IMR-90 (cell line): ENCODE data around the gene SPDYC. TPM values are rescaled to one million over a fixed set of nuclear protein-coding genes. Genes with fewer than 3 reads are reported as not detected.

Experiments used
- ATAC-seq: fragments of 200-7000 bp; cut with Tn5 transposase; 2 replicates; pipeline ENCODE4 v1.9.1; 2020; ENCODE audit warnings: low read depth, mild to moderate bottlenecking, moderate library complexity
- BruUV-seq: library from RNA; stranded (reverse); fragments of 400-500 nt; replicated peaks from 2 replicates; lab custom pipeline; 2021; lab: Mats Ljungman, UMichigan
- CTCF ChIA-PET: fragments of 300-600 bp; formaldehyde crosslinking; extraction: SDS; loops from one replicate; lab custom pipeline; 2021; ENCODE audit warnings: antibody characterized with exemption; lab: Yijun Ruan, JAX
- POLR2A ChIA-PET: fragments of 300-600 bp; sonication (Branson Sonifier 250); formaldehyde crosslinking; loops from one replicate; lab custom pipeline; 2022; ENCODE audit warnings: antibody characterized with exemption; ENCODE audit not compliant: unreplicated experiment; lab: Charles Lee
- DNase-seq: peaks from one replicate; pipeline ENCODE4 v3.0.0; 2013
- H2AFZ ChIP-seq: replicated peaks from 2 replicates; pipeline ENCODE3; 2013; ENCODE audit warnings: low read length, mild to moderate bottlenecking; ENCODE audit not compliant: poor library complexity
- H2AK5ac ChIP-seq: 2 replicates; pipeline ENCODE4 v1.6.1; 2013; ENCODE audit warnings: low read depth, low read length, inconsistent platforms
- H2AK9ac ChIP-seq: replicated peaks from 2 replicates; pipeline ENCODE3; 2013; ENCODE audit warnings: mild to moderate bottlenecking, low read depth, low read length, moderate library complexity; ENCODE audit not compliant: poor library complexity
- H2BK120ac ChIP-seq: 2 replicates; pipeline ENCODE4 v1.6.1; 2013; ENCODE audit warnings: low read depth, low read length, inconsistent platforms
- H2BK15ac ChIP-seq: 3 replicates; pipeline ENCODE4 v1.6.1; 2013; ENCODE audit warnings: low read depth, low read length, inconsistent platforms
- H2BK20ac ChIP-seq: 2 replicates; pipeline ENCODE4 v1.6.1; 2013; ENCODE audit warnings: low read depth, mild to moderate bottlenecking, inconsistent platforms, low read length, moderate library complexity
- H2BK5ac ChIP-seq: 2 replicates; pipeline ENCODE4 v1.6.1; 2013; ENCODE audit warnings: mild to moderate bottlenecking, low read depth, low read length, inconsistent platforms; ENCODE audit not compliant: poor library complexity, severe bottlenecking
- H3K14ac ChIP-seq: replicated peaks from 2 replicates; pipeline ENCODE4 v1.6.1; 2013; ENCODE audit warnings: low read depth, low read length, inconsistent platforms
- H3K18ac ChIP-seq: 2 replicates; pipeline ENCODE4 v1.6.1; 2013; ENCODE audit warnings: low read depth, low read length, control low read depth
- H3K23ac ChIP-seq: 2 replicates; pipeline ENCODE4 v1.6.1; 2013; ENCODE audit warnings: low read depth, low read length, inconsistent platforms
- H3K27ac ChIP-seq: 2 replicates; pipeline ENCODE4 v1.5.1; 2013; ENCODE audit warnings: mild to moderate bottlenecking, control low read depth, low read length; ENCODE audit not compliant: insufficient read depth
- H3K27me3 ChIP-seq: 2 replicates; pipeline ENCODE4 v1.6.1; 2013; ENCODE audit warnings: low read length; ENCODE audit not compliant: control insufficient read depth, insufficient read depth
- H3K36me3 ChIP-seq: 2 replicates; pipeline ENCODE4 v1.6.1; 2013; ENCODE audit warnings: low read length, mixed read lengths; ENCODE audit not compliant: control insufficient read depth, insufficient read depth
- H3K4ac ChIP-seq: 2 replicates; pipeline ENCODE4 v1.6.1; 2013; ENCODE audit warnings: low read depth, low read length, inconsistent platforms
- H3K4me1 ChIP-seq: 2 replicates; pipeline ENCODE4 v1.6.1; 2013; ENCODE audit warnings: low read length, mixed read lengths; ENCODE audit not compliant: control insufficient read depth, insufficient read depth
- H3K4me2 ChIP-seq: 2 replicates; pipeline ENCODE4 v1.6.1; 2013; ENCODE audit warnings: low read depth, mild to moderate bottlenecking, control low read depth, low read length, moderate library complexity
- H3K4me3 ChIP-seq: 2 replicates; pipeline ENCODE4 v1.5.1; 2013; ENCODE audit warnings: low read depth, mild to moderate bottlenecking, control low read depth, low read length, moderate library complexity; ENCODE audit not compliant: insufficient read depth
- H3K56ac ChIP-seq: 2 replicates; pipeline ENCODE4 v1.6.1; 2013; ENCODE audit warnings: low read length, inconsistent platforms; ENCODE audit not compliant: insufficient read depth; ENCODE audit errors: extremely low read depth
- H3K79me1 ChIP-seq, 2 experiments: 2 replicates each; pipeline ENCODE4 v1.6.1; 2013; ENCODE audit warnings: low read length in 2 of 2, inconsistent platforms in 1 of 2, low read depth in 1 of 2
- H3K9ac ChIP-seq: 2 replicates; pipeline ENCODE4 v1.6.1; 2013; ENCODE audit warnings: low read depth, low read length, control low read depth
- H3K9me1 ChIP-seq: 2 replicates; pipeline ENCODE4 v1.6.1; 2013; ENCODE audit warnings: low read length, inconsistent platforms; ENCODE audit not compliant: insufficient read depth
- H3K9me3 ChIP-seq: 2 replicates; pipeline ENCODE4 v1.6.1; 2013; ENCODE audit warnings: low read length; ENCODE audit not compliant: control insufficient read depth, insufficient read depth
- H4K20me1 ChIP-seq: 2 replicates; pipeline ENCODE4 v1.6.1; 2013; ENCODE audit warnings: low read length, inconsistent platforms; ENCODE audit not compliant: insufficient read depth
- H4K5ac ChIP-seq: 2 replicates; pipeline ENCODE4 v1.6.1; 2013; ENCODE audit warnings: mild to moderate bottlenecking, low read depth, low read length, control low read depth
- H4K8ac ChIP-seq, 2 experiments: 2 replicates each; pipeline ENCODE4 v1.6.1; 2013; ENCODE audit warnings: low read depth in 2 of 2, low read length in 2 of 2, control low read depth in 1 of 2, inconsistent platforms in 1 of 2
- H4K91ac ChIP-seq: 2 replicates; pipeline ENCODE4 v1.6.1; 2013; ENCODE audit warnings: low read depth, low read length, inconsistent platforms; ENCODE audit not compliant: insufficient read depth
- CEBPB ChIP-seq: IDR thresholded peaks from 2 replicates; pipeline ENCODE4 v1.6.1; 2012; ENCODE audit warnings: low read depth, low read length, improper control_type of control experiment
- CHD1 ChIP-seq: IDR thresholded peaks from 2 replicates; pipeline ENCODE4 v1.6.1; 2012; ENCODE audit warnings: low read depth, low read length, improper control_type of control experiment
- FOS ChIP-seq: fragments of 150-350 bp; IDR thresholded peaks from 2 replicates; pipeline ENCODE4 v1.6.1; 2016; ENCODE audit warnings: low read depth, low read length
- MAZ ChIP-seq: IDR thresholded peaks from 2 replicates; pipeline ENCODE4 v1.6.1; 2012; ENCODE audit warnings: low read depth, mild to moderate bottlenecking, low read length, improper control_type of control experiment, moderate library complexity, borderline replicate concordance
- MXI1 ChIP-seq: IDR thresholded peaks from 2 replicates; pipeline ENCODE4 v1.6.1; 2012; ENCODE audit warnings: low read depth, mild to moderate bottlenecking, low read length, moderate library complexity, borderline replicate concordance
- NFE2L2 ChIP-seq: fragments of 150-350 bp; IDR thresholded peaks from 2 replicates; pipeline ENCODE4 v1.6.1; 2016; ENCODE audit warnings: low read depth, mild to moderate bottlenecking, low read length
- POLR2A ChIP-seq: IDR thresholded peaks from 2 replicates; pipeline ENCODE4 v1.6.1; 2012; ENCODE audit warnings: mild to moderate bottlenecking, low read depth, low read length
- RAD21 ChIP-seq: IDR thresholded peaks from 2 replicates; pipeline ENCODE4 v1.6.1; 2012; ENCODE audit warnings: low read length, improper control_type of control experiment
- RFX5 ChIP-seq: IDR thresholded peaks from 2 replicates; pipeline ENCODE4 v1.8.0; 2012; ENCODE audit warnings: low read depth, mild to moderate bottlenecking, low read length, moderate library complexity
- WGBS, 2 experiments: methylation state at CpG; one replicate each; pipeline versions ENCODE4 v1.1.5 to v1.1.7; 2013; ENCODE audit warnings: missing lambda C conversion rate in 2 of 2; ENCODE audit not compliant: insufficient read length in 1 of 2; ENCODE audit errors: extremely low coverage in 2 of 2; 5-methylcytosine and 5-hydroxymethylcytosine counted together
- dilution Hi-C: fragments of 300-500 bp; cut with HindIII; formaldehyde crosslinking; loops from one replicate; pipeline ENCODE4 v1.14.3; 2018; ENCODE audit warnings: low sequenced_read_pairs; ENCODE audit not compliant: unreplicated experiment
- in situ Hi-C: fragments of 300-500 bp; cut with MboI; formaldehyde crosslinking; loops from 3 replicates; pipeline ENCODE4 v1.14.3; 2019; ENCODE audit warnings: low sequenced_read_pairs, inconsistent platforms, mixed read lengths
- intact Hi-C: fragments of 100-400 bp; cut with micrococcal nuclease; formaldehyde crosslinking; loops from 2 replicates; pipeline ENCODE4 v1.10.0; 2022
- polyA plus RNA-seq, 3 experiments: library from polyadenylated mRNA; depleted of rRNA; stranded (reverse); fragments of >200 nt; gene quantifications; 2 replicates each; pipeline ENCODE4 v1.2.3, GENCODE V29; 2012; ENCODE audit warnings: low replicate concordance in 1 of 3
- total RNA-seq: library from RNA; depleted of rRNA; stranded (reverse); fragments of >200 nt; gene quantifications from 2 replicates; pipeline ENCODE4 v1.2.3, GENCODE V29; 2012
- TF ChIP-seq, protein P1 (sequence below): fragments of 150-350 bp; IDR thresholded peaks from 2 replicates; pipeline ENCODE4 v1.6.1; 2016; ENCODE audit warnings: low read depth, mild to moderate bottlenecking, low read length, moderate library complexity, borderline replicate concordance

The SPDYC gene
- total and polyA plus RNA-seq, 2 of the 4 experiments (the other 2 are of a cell fraction): not detected

DNA sequence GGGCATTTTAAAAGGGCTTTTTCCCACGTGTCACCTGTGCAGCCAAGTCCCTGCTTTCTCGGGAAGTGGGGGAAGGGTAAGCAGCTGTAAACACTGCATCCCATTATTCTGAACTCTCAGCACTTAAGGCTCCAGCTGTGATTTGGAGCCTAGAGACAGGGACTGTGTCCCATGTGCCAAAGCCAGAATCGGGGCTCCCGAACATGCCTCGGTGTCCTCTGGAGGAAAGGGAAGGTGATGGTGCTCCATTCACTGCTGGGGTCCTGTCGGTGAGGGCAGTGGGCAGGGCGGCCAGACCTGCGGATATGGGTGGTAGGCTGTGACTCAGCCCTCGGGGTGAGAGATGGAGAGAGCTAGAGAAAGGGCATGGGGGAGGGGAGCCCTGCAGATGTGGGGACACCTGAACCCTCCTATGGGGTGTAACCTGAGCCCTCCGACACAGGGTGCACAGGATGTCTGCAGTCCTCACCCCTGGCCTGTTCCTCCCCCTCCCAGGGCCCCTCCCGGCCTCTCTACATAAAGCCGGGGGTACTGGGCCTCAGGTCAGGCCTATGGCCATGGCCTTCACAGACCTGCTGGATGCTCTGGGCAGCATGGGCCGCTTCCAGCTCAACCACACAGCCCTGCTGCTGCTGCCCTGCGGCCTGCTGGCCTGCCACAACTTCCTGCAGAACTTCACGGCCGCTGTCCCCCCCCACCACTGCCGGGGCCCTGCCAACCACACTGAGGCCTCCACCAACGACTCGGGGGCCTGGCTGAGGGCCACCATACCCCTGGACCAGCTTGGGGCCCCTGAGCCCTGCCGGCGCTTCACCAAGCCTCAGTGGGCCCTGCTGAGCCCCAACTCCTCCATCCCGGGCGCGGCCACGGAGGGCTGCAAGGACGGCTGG, 43.5 kb downstream of the SPDYC start:
- CTCF ChIA-PET: no interaction called here
- Histone ChIP-seq H3K36me3 (peaks cover 28% of the 10 kb centered on the region), H4K5ac (no peak overlapping the region), H4K91ac (no peak overlapping the region), H3K79me1 (peaks cover 0 to 4% of the 10 kb centered on the region in 2 experiments; a peak in 1 of 4 replicates), H3K4me2 (no peak overlapping the region), H4K8ac (peak overlapping the region in 1 of 2 experiments; percentile 19; a peak in 1 of 4 replicates), H2AFZ (peak overlapping the region; percentile 65), H3K4ac (no peak overlapping the region), H3K18ac (no peak overlapping the region), H3K27ac (no peak overlapping the region), H2BK15ac (no peak overlapping the region), H2BK120ac (no peak overlapping the region), H3K9me1 (peaks cover 4% of the 10 kb centered on the region; the same call in 1 of the 2 replicates), H2AK5ac (no peak overlapping the region), H4K20me1 (no peaks in the 10 kb centered on the region), H3K14ac (no peak overlapping the region), H2AK9ac (peak overlapping the region; percentile 95), H3K9ac (no peak overlapping the region), H3K23ac (no peak overlapping the region), H3K56ac (no peak overlapping the region), H2BK5ac (no peak overlapping the region), H2BK20ac (no peak overlapping the region), H3K9me3 (no peaks in the 10 kb centered on the region), H3K4me1 (peaks cover 5% of the 10 kb centered on the region), H3K27me3 (no peaks in the 10 kb centered on the region), H3K4me3 (no peak overlapping the region)
- BruUV-seq: no TSS peak
- 82% methylated on average over 11 of the region's 26 CpGs; no CpG with 5 or more reads in 1 of the 2 experiments for WGBS, 2 experiments
- dilution Hi-C loops: no loop called here
- intact Hi-C loops: no loop called here
- POLR2A ChIA-PET: no interaction called here
- ATAC-seq (peak; percentile 25), DNase-seq (peak; percentile 6)
- in situ Hi-C loops: no loop called here
- no peak for TF ChIP-seq POLR2A
- TF ChIP-seq, protein P1, sequence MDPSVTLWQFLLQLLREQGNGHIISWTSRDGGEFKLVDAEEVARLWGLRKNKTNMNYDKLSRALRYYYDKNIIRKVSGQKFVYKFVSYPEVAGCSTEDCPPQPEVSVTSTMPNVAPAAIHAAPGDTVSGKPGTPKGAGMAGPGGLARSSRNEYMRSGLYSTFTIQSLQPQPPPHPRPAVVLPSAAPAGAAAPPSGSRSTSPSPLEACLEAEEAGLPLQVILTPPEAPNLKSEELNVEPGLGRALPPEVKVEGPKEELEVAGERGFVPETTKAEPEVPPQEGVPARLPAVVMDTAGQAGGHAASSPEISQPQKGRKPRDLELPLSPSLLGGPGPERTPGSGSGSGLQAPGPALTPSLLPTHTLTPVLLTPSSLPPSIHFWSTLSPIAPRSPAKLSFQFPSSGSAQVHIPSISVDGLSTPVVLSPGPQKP: no peak
- TF ChIP-seq CHD1: no peak
- TF ChIP-seq FOS: no peak
- no peak for TF ChIP-seq MAZ
- no peak for TF ChIP-seq MXI1
- no peak for TF ChIP-seq CEBPB
- TF ChIP-seq NFE2L2: no peak
- no peak for TF ChIP-seq RAD21
- TF ChIP-seq RFX5: no peak
